Measurements from ENCODE around the gene FGF14. TPM values are rescaled to one million over a fixed set of nuclear protein-coding genes. Genes with fewer than 3 reads are reported as not detected.

The FGF14 gene
- total RNA-seq, 2 donors from 2014 or later = 0.14 TPM

DNA sequence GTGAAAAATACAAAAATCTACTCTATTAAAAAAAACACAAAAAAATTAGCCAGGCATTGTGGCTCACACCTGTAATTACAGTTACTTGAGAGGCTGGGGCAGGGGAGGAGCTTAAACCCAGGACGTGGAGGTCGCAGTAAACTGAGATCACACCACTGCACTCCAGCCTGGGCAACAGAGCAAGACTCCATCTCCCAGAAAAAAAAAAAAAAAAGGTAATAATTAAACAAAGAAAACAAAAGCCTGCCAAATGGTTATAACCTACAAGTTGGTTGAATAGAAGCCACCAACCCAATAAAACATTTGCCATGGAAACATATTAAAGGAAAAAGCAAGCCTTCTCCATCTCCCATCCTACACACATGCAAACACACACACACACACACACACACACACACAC, 694.2 kb downstream of the FGF14 start:
- Histone ChIP-seq H3K27me3 (replicated peaks; ENCODE audit: insufficient read depth) (no peaks in the 10 kb centered on the region), H3K4me1 (ENCODE audit: control insufficient read depth in 1 of 2, low read depth in 2 of 2) (peaks cover 0 to 4% of the 10 kb centered on the region in 2 donors), H3K9me3 (no peaks in the 10 kb centered on the region), H3K36me3 (peaks cover 15% of the 10 kb centered on the region), H3K4me3 (no peak overlapping the region), H3K27ac (no peak overlapping the region)
- TF ChIP-seq CTCF (IDR thresholded peaks at IDR 0.05) = no peak
- DNase-seq (ENCODE audit: low spot score) (no peak), ATAC-seq (ENCODE audit: insufficient number of reproducible peaks, low FRiP score, low read depth) (no peak)

GRCh38 chr13:101706651-101707050, 695.2 kb downstream of the FGF14 start:
- no peaks in the 10 kb centered on the region for H3K9me3 ChIP-seq
- DNase-seq (ENCODE audit: low spot score) (no peak), ATAC-seq (ENCODE audit: insufficient number of reproducible peaks, low FRiP score, low read depth) (no peak)
- no peaks in the 10 kb centered on the region for H3K4me1 ChIP-seq (ENCODE audit: control insufficient read depth in 1 of 2, low read depth in 2 of 2)
- peaks cover 15% of the 10 kb centered on the region for H3K36me3 ChIP-seq
- no peaks in the 10 kb centered on the region for H3K27me3 ChIP-seq (replicated peaks; ENCODE audit: insufficient read depth)
- TF ChIP-seq CTCF (IDR thresholded peaks at IDR 0.05) = no peak
- H3K4me3 ChIP-seq = no peak overlapping the region
- no peak overlapping the region for H3K27ac ChIP-seq

DNA sequence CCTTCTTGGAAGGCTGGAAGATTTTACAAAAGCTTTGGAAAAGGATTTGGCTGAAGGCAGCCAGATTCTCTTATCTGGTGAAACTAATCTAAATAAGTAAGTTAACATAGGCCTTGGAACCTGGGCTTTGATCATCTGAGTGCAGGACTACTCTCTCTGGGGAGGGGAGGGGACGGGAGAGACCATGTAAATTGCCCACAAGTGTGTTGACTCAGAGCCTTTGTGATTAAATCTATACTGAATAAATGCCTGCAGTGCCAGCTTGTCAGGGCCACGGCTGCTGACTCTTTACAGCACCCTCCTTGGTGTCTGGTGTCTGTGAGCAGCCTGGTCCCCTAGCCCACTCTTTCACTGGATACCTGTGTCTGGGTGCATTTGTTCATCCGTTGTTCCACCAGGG, 698.0 kb downstream of the FGF14 start:
- H3K36me3 ChIP-seq = peaks cover 15% of the 10 kb centered on the region
- no peaks in the 10 kb centered on the region for H3K9me3 ChIP-seq
- H3K4me1 ChIP-seq (ENCODE audit: control insufficient read depth in 1 of 2, low read depth in 2 of 2) = peaks cover 3 to 17% of the 10 kb centered on the region in 2 donors
- H3K27me3 ChIP-seq (replicated peaks; ENCODE audit: insufficient read depth) = no peaks in the 10 kb centered on the region
- H3K4me3 ChIP-seq = no peak overlapping the region
- no peak for DNase-seq (ENCODE audit: low spot score)
- ATAC-seq (ENCODE audit: insufficient number of reproducible peaks, low FRiP score, low read depth) = no peak
- no peak overlapping the region for H3K27ac ChIP-seq
- TF ChIP-seq CTCF (IDR thresholded peaks at IDR 0.05) = no peak

- H3K4me1 ChIP-seq (ENCODE audit: control insufficient read depth in 1 of 2, low read depth in 2 of 2) = peaks cover 3 to 17% of the 10 kb centered on the region in 2 donors
- H3K27ac ChIP-seq = no peak overlapping the region
- no peaks in the 10 kb centered on the region for H3K27me3 ChIP-seq (replicated peaks; ENCODE audit: insufficient read depth)
- H3K36me3 ChIP-seq = peaks cover 7% of the 10 kb centered on the region
- DNase-seq (ENCODE audit: low spot score) = no peak
- no peak overlapping the region for H3K4me3 ChIP-seq
- no peaks in the 10 kb centered on the region for H3K9me3 ChIP-seq
- no peak for TF ChIP-seq CTCF (IDR thresholded peaks at IDR 0.05)
- no peak for ATAC-seq (ENCODE audit: insufficient number of reproducible peaks, low FRiP score, low read depth)
Measured at GRCh38 chr13:101703081-101703480, 698.8 kb downstream of the FGF14 start.

DNA sequence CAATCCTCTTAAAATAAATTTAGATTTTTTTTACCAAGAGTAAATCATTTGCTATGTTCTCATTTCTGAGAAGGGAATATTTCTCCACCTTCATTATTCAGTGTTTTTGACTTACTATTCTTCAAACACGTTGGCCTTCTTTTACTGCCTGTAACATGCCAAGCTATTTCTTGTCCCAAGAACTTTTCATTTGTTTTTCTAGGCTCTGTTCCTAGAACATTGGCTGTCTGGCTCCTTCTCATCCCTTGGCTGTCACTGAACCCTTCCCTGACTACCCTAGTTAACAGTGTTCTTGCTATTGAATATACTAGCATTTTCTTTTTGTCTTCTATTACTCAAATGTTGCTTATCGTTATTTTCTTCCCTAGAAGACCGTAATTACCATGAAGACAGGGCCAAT, 701.2 kb downstream of the FGF14 start:
- Histone ChIP-seq H3K27me3 (replicated peaks; ENCODE audit: insufficient read depth) (no peaks in the 10 kb centered on the region), H3K9me3 (no peaks in the 10 kb centered on the region), H3K36me3 (no peaks in the 10 kb centered on the region), H3K4me1 (ENCODE audit: control insufficient read depth in 1 of 2, low read depth in 2 of 2) (peaks cover 3 to 17% of the 10 kb centered on the region in 2 donors), H3K27ac (peak overlapping the region; percentile 74 to 83), H3K4me3 (peak overlapping the region; percentile 12)
- no peak for DNase-seq (ENCODE audit: low spot score)
- peak; percentile 86 for ATAC-seq (ENCODE audit: insufficient number of reproducible peaks, low FRiP score, low read depth)
- no peak for TF ChIP-seq CTCF (IDR thresholded peaks at IDR 0.05)
